ENCODE data around the gene JAKMIP1. TPM values are rescaled to one million over a fixed set of nuclear protein-coding genes. Genes with fewer than 3 reads are reported as not detected.

JAKMIP1 gene
- total RNA-seq, 1 experiment from 2014 or later, result not detected

- H3K9ac ChIP-seq (ENCODE audit: low read length), result no peak overlapping the region
- ATAC-seq (peak; percentile 25; the same call in 1 of the 2 replicates), DNase-seq (ENCODE audit: low read depth, low spot score) (no peak)
- peaks cover 26% of the 10 kb centered on the region; the same call in 1 of the 2 replicates for H3K27me3 ChIP-seq (ENCODE audit: insufficient read depth, low read length)
- no peaks in the 10 kb centered on the region for H3K79me2 ChIP-seq (ENCODE audit: insufficient read depth, low read length)
- no peaks in the 10 kb centered on the region for H3K36me3 ChIP-seq (ENCODE audit: control insufficient read depth in 1 of 2, insufficient read depth in 2 of 2, low read length in 2 of 2)
- peaks cover 0 to 5% of the 10 kb centered on the region in 2 experiments; a peak in 2 of 4 replicates for H3K4me1 ChIP-seq (ENCODE audit: control insufficient read depth in 1 of 2, insufficient read depth in 2 of 2, low read length in 2 of 2)
- H3K4me2 ChIP-seq (ENCODE audit: low read length), result 0 out of 2 replicates have a peak overlapping the region, but pooled peaks have one; percentile 19
- no peak for TF ChIP-seq SRF (IDR thresholded peaks at IDR 0.05; ENCODE audit: low read depth)
- TF ChIP-seq ZNF274 (IDR thresholded peaks at IDR 0.05; ENCODE audit: low read depth, low read length), result no peak
- TF ChIP-seq, protein P1, sequence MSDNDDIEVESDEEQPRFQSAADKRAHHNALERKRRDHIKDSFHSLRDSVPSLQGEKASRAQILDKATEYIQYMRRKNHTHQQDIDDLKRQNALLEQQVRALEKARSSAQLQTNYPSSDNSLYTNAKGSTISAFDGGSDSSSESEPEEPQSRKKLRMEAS (IDR thresholded peaks at IDR 0.05), result no peak
- TF ChIP-seq RAD21 (IDR thresholded peaks at IDR 0.05; ENCODE audit: low read depth), result no peak
- no peak for TF ChIP-seq SP1 (IDR thresholded peaks at IDR 0.05; ENCODE audit: low read depth)
- H3K4me3 ChIP-seq (replicated peaks in 1 of 2; ENCODE audit: low read depth in 1 of 2, low read length in 2 of 2), result no peak overlapping the region
- H3K27ac ChIP-seq (ENCODE audit: low read depth, low read length), result no peak overlapping the region
- CTCF ChIA-PET, result no interaction called here
- no peaks in the 10 kb centered on the region for H4K20me1 ChIP-seq (ENCODE audit: insufficient read depth)
- intact Hi-C loops (cut with micrococcal nuclease), result no loop called here
- peaks cover 4 to 8% of the 10 kb centered on the region in 2 experiments; a peak in 2 of 4 replicates for H3K9me3 ChIP-seq (ENCODE audit: control insufficient read depth in 1 of 2, insufficient read depth in 1 of 2, low read depth in 1 of 2, low read length in 2 of 2)
- POLR2A ChIA-PET, result no interaction called here
- H3K9me2 ChIP-seq (ENCODE audit: insufficient read depth), result no peaks in the 10 kb centered on the region
- no peak overlapping the region for H2AFZ ChIP-seq (ENCODE audit: low read depth, low read length, poor library complexity, severe bottlenecking)
- RAD21 ChIA-PET (ENCODE audit: low non-redundant PET in 1 of 2, low total read pairs in 2 of 2, uncharacterized antibody in 2 of 2, unreplicated experiment in 2 of 2), result no interaction called here
- BruUV-seq (replicated peaks), result no TSS peak
Observed at GRCh38 chr4:6052679-6053078, 147.7 kb downstream of the JAKMIP1 start.

DNA sequence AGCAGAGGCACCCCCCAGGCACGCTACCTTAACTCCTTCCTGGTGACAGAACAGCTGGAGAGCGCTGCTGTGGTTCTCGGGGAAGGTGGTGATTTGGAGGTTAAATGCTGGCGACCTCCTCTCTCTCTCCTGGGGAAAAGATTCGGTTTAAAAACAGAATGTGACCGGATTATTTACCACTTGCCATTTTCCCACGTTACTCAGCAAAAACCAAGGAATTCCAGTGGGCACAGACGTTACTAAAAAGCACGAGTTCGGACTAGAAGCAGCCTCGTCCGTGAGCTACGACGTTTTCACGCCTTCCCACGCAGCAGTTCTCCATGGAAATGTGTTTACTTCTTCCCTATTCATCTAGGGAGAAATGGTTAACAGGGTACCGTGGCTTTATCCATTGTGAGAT, 149.8 kb downstream of the JAKMIP1 start:
- ChIA-PET CTCF (no interaction called here), RAD21 (ENCODE audit: low non-redundant PET in 1 of 2, low total read pairs in 2 of 2, uncharacterized antibody in 2 of 2, unreplicated experiment in 2 of 2) (no interaction called here), POLR2A (no interaction called here)
- Histone ChIP-seq H3K4me3 (replicated peaks in 1 of 2; ENCODE audit: low read depth in 1 of 2, low read length in 2 of 2) (no peak overlapping the region), H3K36me3 (ENCODE audit: control insufficient read depth in 1 of 2, insufficient read depth in 2 of 2, low read length in 2 of 2) (no peaks in the 10 kb centered on the region), H3K9me3 (ENCODE audit: control insufficient read depth in 1 of 2, insufficient read depth in 1 of 2, low read depth in 1 of 2, low read length in 2 of 2) (no peaks in the 10 kb centered on the region), H3K4me1 (ENCODE audit: control insufficient read depth in 1 of 2, insufficient read depth in 2 of 2, low read length in 2 of 2) (peaks cover 0 to 11% of the 10 kb centered on the region in 2 experiments; a peak in 2 of 4 replicates), H3K9me2 (ENCODE audit: insufficient read depth) (no peaks in the 10 kb centered on the region), H3K27me3 (ENCODE audit: insufficient read depth, low read length) (peaks cover 32% of the 10 kb centered on the region; the same call in 1 of the 2 replicates), H3K4me2 (ENCODE audit: low read length) (no peak overlapping the region), H3K9ac (ENCODE audit: low read length) (no peak overlapping the region), H2AFZ (ENCODE audit: low read depth, low read length, poor library complexity, severe bottlenecking) (no peak overlapping the region), H3K79me2 (ENCODE audit: insufficient read depth, low read length) (no peaks in the 10 kb centered on the region), H4K20me1 (ENCODE audit: insufficient read depth) (no peaks in the 10 kb centered on the region), H3K27ac (ENCODE audit: low read depth, low read length) (no peak overlapping the region)
- DNase-seq (ENCODE audit: low read depth, low spot score) (no peak), ATAC-seq (no peak)
- BruUV-seq (replicated peaks), result no TSS peak
- TF ChIP-seq POLR2A (IDR thresholded peaks at IDR 0.05; ENCODE audit: borderline replicate concordance, extremely low read depth, insufficient read depth, insufficient read length) (no peak), SRF (IDR thresholded peaks at IDR 0.05; ENCODE audit: low read depth) (no peak), JUND (IDR thresholded peaks at IDR 0.05) (no peak), FOSL1 (IDR thresholded peaks at IDR 0.05; ENCODE audit: low read depth) (no peak), RAD21 (IDR thresholded peaks at IDR 0.05; ENCODE audit: low read depth) (no peak), EZH2phosphoT487 (IDR thresholded peaks at IDR 0.05; ENCODE audit: borderline replicate concordance) (no peak), ZFX (IDR thresholded peaks at IDR 0.05) (no peak), ELF1 (IDR thresholded peaks at IDR 0.05; ENCODE audit: borderline replicate concordance, low read depth) (no peak)
- TF ChIP-seq, protein P2, sequence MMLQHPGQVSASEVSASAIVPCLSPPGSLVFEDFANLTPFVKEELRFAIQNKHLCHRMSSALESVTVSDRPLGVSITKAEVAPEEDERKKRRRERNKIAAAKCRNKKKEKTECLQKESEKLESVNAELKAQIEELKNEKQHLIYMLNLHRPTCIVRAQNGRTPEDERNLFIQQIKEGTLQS (IDR thresholded peaks at IDR 0.05), result no peak
- intact Hi-C loops (cut with micrococcal nuclease), result no loop called here
